ENCODE results near the gene CTNND2.
"Not testable (repeated sequence)": the region's sequence is repeated elsewhere in the genome, so short reads cannot be mapped to it uniquely, and the experiment has no call there.

CTNND2 gene

GRCh38 chr5:11468334-11469039 lies 435.8 kb downstream of the CTNND2 start:
- FAIRE-seq = no peak
- no peak for TF ChIP-seq POLR2A (IDR thresholded peaks at IDR 0.05; ENCODE audit: low read depth, low read length)
- no peak for DNase-seq (ENCODE audit: insufficient read length, low spot score)

- TF ChIP-seq POLR2A (IDR thresholded peaks at IDR 0.05; ENCODE audit: low read depth, low read length) = no peak
- DNase-seq (ENCODE audit: insufficient read length, low spot score) = no peak
- FAIRE-seq = no peak
These were observed 436.7 kb downstream of the CTNND2 start for GRCh38 chr5:11467588-11467987.

- FAIRE-seq (no peak), DNase-seq (ENCODE audit: insufficient read length, low spot score) (no peak)
- TF ChIP-seq POLR2A (IDR thresholded peaks at IDR 0.05; ENCODE audit: low read depth, low read length) = no peak
These were observed 444.5 kb downstream of the CTNND2 start for GRCh38 chr5:11459716-11460115.

- no peak for FAIRE-seq
- TF ChIP-seq POLR2A (IDR thresholded peaks at IDR 0.05; ENCODE audit: low read depth, low read length) = no peak
- no peak for DNase-seq (ENCODE audit: insufficient read length, low spot score)
These were observed 448.7 kb downstream of the CTNND2 start for GRCh38 chr5:11455505-11455904.

- no peak for FAIRE-seq
- no peak for TF ChIP-seq POLR2A (IDR thresholded peaks at IDR 0.05; ENCODE audit: low read depth, low read length)
- no peak for DNase-seq (ENCODE audit: insufficient read length, low spot score)
These were observed 451.4 kb downstream of the CTNND2 start for GRCh38 chr5:11452852-11453251.

- no peak for TF ChIP-seq POLR2A (IDR thresholded peaks at IDR 0.05; ENCODE audit: low read depth, low read length)
- DNase-seq (ENCODE audit: insufficient read length, low spot score) = no peak
- no peak for FAIRE-seq
These were observed 454.3 kb downstream of the CTNND2 start for GRCh38 chr5:11449966-11450365.

- no peak for FAIRE-seq
- no peak for TF ChIP-seq POLR2A (IDR thresholded peaks at IDR 0.05; ENCODE audit: low read depth, low read length)
These were observed 455.0 kb downstream of the CTNND2 start for GRCh38 chr5:11449217-11449616.

GRCh38 chr5:11443831-11444230 lies 460.4 kb downstream of the CTNND2 start:
- FAIRE-seq = no peak
- DNase-seq (ENCODE audit: insufficient read length, low spot score) = no peak
- TF ChIP-seq POLR2A (IDR thresholded peaks at IDR 0.05; ENCODE audit: low read depth, low read length) = no peak

More at GRCh38 chr5:11449217-11449616, 455.0 kb downstream of the CTNND2 start:
- DNase-seq (ENCODE audit: insufficient read length, low spot score) = no peak

- TF ChIP-seq POLR2A (IDR thresholded peaks at IDR 0.05; ENCODE audit: low read depth, low read length) = no peak
- DNase-seq (ENCODE audit: insufficient read length, low spot score) (no peak), FAIRE-seq (no peak)
These were observed 472.1 kb downstream of the CTNND2 start for GRCh38 chr5:11432116-11432515.

GRCh38 chr5:11429254-11429653 lies 475.0 kb downstream of the CTNND2 start:
- DNase-seq (ENCODE audit: insufficient read length, low spot score) (no peak), FAIRE-seq (no peak)
- TF ChIP-seq POLR2A (IDR thresholded peaks at IDR 0.05; ENCODE audit: low read depth, low read length) = no peak

GRCh38 chr5:11427569-11427968 lies 476.7 kb downstream of the CTNND2 start:
- TF ChIP-seq POLR2A (IDR thresholded peaks at IDR 0.05; ENCODE audit: low read depth, low read length) = no peak
- FAIRE-seq = no peak
- no peak for DNase-seq (ENCODE audit: insufficient read length, low spot score)

- DNase-seq (ENCODE audit: insufficient read length, low spot score) (no peak), FAIRE-seq (no peak)
- no peak for TF ChIP-seq POLR2A (IDR thresholded peaks at IDR 0.05; ENCODE audit: low read depth, low read length)
These were observed 477.8 kb downstream of the CTNND2 start for GRCh38 chr5:11426442-11426841.

- DNase-seq (ENCODE audit: insufficient read length, low spot score) = no peak
- no peak for TF ChIP-seq POLR2A (IDR thresholded peaks at IDR 0.05; ENCODE audit: low read depth, low read length)
- FAIRE-seq = no peak
These were observed 481.9 kb downstream of the CTNND2 start for GRCh38 chr5:11422342-11422741.

GRCh38 chr5:11420969-11421368 lies 483.3 kb downstream of the CTNND2 start:
- FAIRE-seq (no peak), DNase-seq (ENCODE audit: insufficient read length, low spot score) (no peak)
- TF ChIP-seq POLR2A (IDR thresholded peaks at IDR 0.05; ENCODE audit: low read depth, low read length) = no peak

GRCh38 chr5:11415751-11416150 lies 488.5 kb downstream of the CTNND2 start:
- DNase-seq (ENCODE audit: insufficient read length, low spot score) (no peak), FAIRE-seq (no peak)
- no peak for TF ChIP-seq POLR2A (IDR thresholded peaks at IDR 0.05; ENCODE audit: low read depth, low read length)

- not testable (repeated sequence) for FAIRE-seq; DNase-seq (ENCODE audit: insufficient read length, low spot score)
These were observed 489.5 kb downstream of the CTNND2 start for GRCh38 chr5:11414732-11415131.

Measured in H54 (cell line).